ENCODE results near the gene PRCD.
"Not testable (repeated sequence)": the region's sequence is repeated elsewhere in the genome, so short reads cannot be mapped to it uniquely, and the experiment has no call there.

PRCD gene

GRCh38 chr17:76558198-76559095 is 18.6 kb downstream of the PRCD start:
- TF ChIP-seq ARNTL (CRISPR knock-in tag; IDR thresholded peaks at IDR 0.05; ENCODE audit: borderline replicate concordance, low read depth), result no peak
- TF ChIP-seq ZNF70 (CRISPR knock-in tag; IDR thresholded peaks at IDR 0.05), result no peak
- no peak for TF ChIP-seq TOX (CRISPR knock-in tag; IDR thresholded peaks at IDR 0.05; ENCODE audit: borderline replicate concordance)
- no peak for TF ChIP-seq ZC3H10 (CRISPR knock-in tag; IDR thresholded peaks at IDR 0.05)
- TF ChIP-seq OSR1 (CRISPR knock-in tag; IDR thresholded peaks at IDR 0.05), result no peak
- no peak for TF ChIP-seq CREB5 (CRISPR knock-in tag; IDR thresholded peaks at IDR 0.05; ENCODE audit: low read depth)
- peak; percentile 8; the same call in 1 of the 3 replicates for ATAC-seq

- ATAC-seq, result not testable (repeated sequence)
These were observed 19.6 kb downstream of the PRCD start for GRCh38 chr17:76559460-76559859.

GRCh38 chr17:76560036-76560876 is 20.4 kb downstream of the PRCD start:
- TF ChIP-seq ZFP3 (CRISPR knock-in tag; IDR thresholded peaks at IDR 0.05) (no peak), POU6F1 (CRISPR knock-in tag; IDR thresholded peaks at IDR 0.05; ENCODE audit: borderline replicate concordance, low read depth) (no peak), TCF4 (CRISPR knock-in tag; IDR thresholded peaks at IDR 0.05; ENCODE audit: borderline replicate concordance) (no peak), ISL1 (CRISPR knock-in tag; IDR thresholded peaks at IDR 0.05) (no peak), ZNF70 (CRISPR knock-in tag; IDR thresholded peaks at IDR 0.05) (no peak), BACH2 (CRISPR knock-in tag; IDR thresholded peaks at IDR 0.05; ENCODE audit: borderline replicate concordance) (no peak), GLIS3 (CRISPR knock-in tag; IDR thresholded peaks at IDR 0.05) (no peak), CSDC2 (CRISPR knock-in tag; IDR thresholded peaks at IDR 0.05) (no peak), ESRRG (CRISPR knock-in tag; IDR thresholded peaks at IDR 0.05) (no peak), ARNTL (CRISPR knock-in tag; IDR thresholded peaks at IDR 0.05; ENCODE audit: borderline replicate concordance, low read depth) (no peak), ZFP30 (CRISPR knock-in tag; IDR thresholded peaks at IDR 0.05) (no peak), OSR1 (CRISPR knock-in tag; IDR thresholded peaks at IDR 0.05) (no peak), TOX (CRISPR knock-in tag; IDR thresholded peaks at IDR 0.05; ENCODE audit: borderline replicate concordance) (no peak), RARB (CRISPR knock-in tag; IDR thresholded peaks at IDR 0.05) (no peak), CSRNP3 (CRISPR knock-in tag; IDR thresholded peaks at IDR 0.05) (no peak), TSHZ2 (CRISPR knock-in tag; IDR thresholded peaks at IDR 0.05) (no peak), ZC3H10 (CRISPR knock-in tag; IDR thresholded peaks at IDR 0.05) (no peak), CREB5 (CRISPR knock-in tag; IDR thresholded peaks at IDR 0.05; ENCODE audit: low read depth) (no peak)
- no peak for ATAC-seq
